Neural crest cell (in vitro differentiated cells): ENCODE results near the gene ACACB. TPM values are rescaled to one million over a fixed set of nuclear protein-coding genes. Genes with fewer than 3 reads are reported as not detected.

Experiments used
- DNase-seq: peaks from one replicate; pipeline ENCODE4 v3.0.0; 2021; ENCODE audit warnings: low read depth, mixed read lengths, low spot score
- H3K27ac Mint-ChIP-seq: one replicate; pipeline ENCODE4 v1.8.0; 2021; ENCODE audit warnings: mild to moderate bottlenecking, mixed read lengths; ENCODE audit not compliant: unreplicated experiment
- H3K27me3 Mint-ChIP-seq: 2 replicates; pipeline ENCODE4 v1.8.0; 2021; ENCODE audit warnings: low read depth, mild to moderate bottlenecking, mixed read lengths
- H3K36me3 Mint-ChIP-seq: 2 replicates; pipeline ENCODE4 v1.8.0; 2021; ENCODE audit warnings: low read depth, mild to moderate bottlenecking, mixed read lengths
- H3K4me1 Mint-ChIP-seq: 2 replicates; pipeline ENCODE4 v1.8.0; 2021; ENCODE audit warnings: mixed read lengths
- H3K4me3 Mint-ChIP-seq: one replicate; pipeline ENCODE4 v1.8.0; 2021; ENCODE audit warnings: mild to moderate bottlenecking, mixed read lengths
- H3K9me3 Mint-ChIP-seq: 2 replicates; pipeline ENCODE4 v1.8.0; 2021; ENCODE audit warnings: mixed read lengths
- total RNA-seq: library from RNA; stranded (reverse); gene quantifications from 2 replicates; pipeline ENCODE4 v1.2.1, GENCODE V29; 2021
- TF ChIP-seq, protein P1 (sequence below): fragments of 200-600 bp; sonication (generic); conservative IDR thresholded peaks from 2 replicates; pipeline ENCODE4 v1.5.0; 2021; ENCODE audit warnings: antibody characterized with exemption, mild to moderate bottlenecking

Gene ACACB
- total RNA-seq, 1 donor from 2014 or later: 15.9 TPM

DNA sequence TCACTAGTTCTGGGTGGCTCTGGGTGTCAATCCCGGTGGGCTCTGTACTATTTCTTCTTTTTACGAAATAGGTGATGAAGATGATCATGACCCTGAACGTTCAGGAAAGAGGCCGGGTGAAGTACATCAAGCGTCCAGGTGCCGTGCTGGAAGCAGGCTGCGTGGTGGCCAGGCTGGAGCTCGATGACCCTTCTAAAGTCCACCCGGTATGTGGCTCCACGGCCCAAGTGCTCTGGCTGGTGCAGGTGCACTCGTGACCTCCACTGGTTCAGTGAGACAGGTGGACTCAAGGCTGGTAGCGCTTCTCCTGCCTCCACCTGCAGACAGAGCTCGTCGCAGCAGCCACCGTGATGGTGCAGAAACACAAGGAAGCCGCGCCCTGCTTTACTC lies 85.1 kb downstream of the ACACB start:
- Mint-ChIP-seq H3K36me3 (peaks cover 10% of the 10 kb centered on the region), H3K9me3 (no peaks in the 10 kb centered on the region), H3K27ac (no peak overlapping the region), H3K27me3 (no peaks in the 10 kb centered on the region), H3K4me1 (no peaks in the 10 kb centered on the region), H3K4me3 (no peak overlapping the region)
- DNase-seq: no peak
- TF ChIP-seq, protein P1, sequence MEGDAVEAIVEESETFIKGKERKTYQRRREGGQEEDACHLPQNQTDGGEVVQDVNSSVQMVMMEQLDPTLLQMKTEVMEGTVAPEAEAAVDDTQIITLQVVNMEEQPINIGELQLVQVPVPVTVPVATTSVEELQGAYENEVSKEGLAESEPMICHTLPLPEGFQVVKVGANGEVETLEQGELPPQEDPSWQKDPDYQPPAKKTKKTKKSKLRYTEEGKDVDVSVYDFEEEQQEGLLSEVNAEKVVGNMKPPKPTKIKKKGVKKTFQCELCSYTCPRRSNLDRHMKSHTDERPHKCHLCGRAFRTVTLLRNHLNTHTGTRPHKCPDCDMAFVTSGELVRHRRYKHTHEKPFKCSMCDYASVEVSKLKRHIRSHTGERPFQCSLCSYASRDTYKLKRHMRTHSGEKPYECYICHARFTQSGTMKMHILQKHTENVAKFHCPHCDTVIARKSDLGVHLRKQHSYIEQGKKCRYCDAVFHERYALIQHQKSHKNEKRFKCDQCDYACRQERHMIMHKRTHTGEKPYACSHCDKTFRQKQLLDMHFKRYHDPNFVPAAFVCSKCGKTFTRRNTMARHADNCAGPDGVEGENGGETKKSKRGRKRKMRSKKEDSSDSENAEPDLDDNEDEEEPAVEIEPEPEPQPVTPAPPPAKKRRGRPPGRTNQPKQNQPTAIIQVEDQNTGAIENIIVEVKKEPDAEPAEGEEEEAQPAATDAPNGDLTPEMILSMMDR: no peak

DNA sequence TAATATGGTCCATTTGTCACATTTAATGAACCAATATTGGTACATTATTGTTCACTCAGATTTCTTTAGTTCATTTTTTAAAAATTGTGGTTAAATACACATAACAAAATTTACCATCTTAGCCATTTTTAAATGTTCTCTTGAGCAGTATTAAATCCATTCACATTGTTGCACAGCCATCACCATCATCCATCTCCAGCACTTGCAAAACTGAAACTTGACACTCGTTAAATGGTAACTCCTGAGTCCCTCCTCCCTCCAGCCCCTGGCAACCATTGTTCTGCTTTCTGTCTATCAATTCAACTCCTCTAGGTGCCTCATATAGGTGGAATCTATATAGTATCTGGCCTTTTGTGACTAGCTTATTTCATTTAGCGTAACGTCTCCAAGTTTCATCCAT lies 86.4 kb downstream of the ACACB start:
- TF ChIP-seq, protein P1: no peak
- H3K4me3 Mint-ChIP-seq: no peak overlapping the region

DNA sequence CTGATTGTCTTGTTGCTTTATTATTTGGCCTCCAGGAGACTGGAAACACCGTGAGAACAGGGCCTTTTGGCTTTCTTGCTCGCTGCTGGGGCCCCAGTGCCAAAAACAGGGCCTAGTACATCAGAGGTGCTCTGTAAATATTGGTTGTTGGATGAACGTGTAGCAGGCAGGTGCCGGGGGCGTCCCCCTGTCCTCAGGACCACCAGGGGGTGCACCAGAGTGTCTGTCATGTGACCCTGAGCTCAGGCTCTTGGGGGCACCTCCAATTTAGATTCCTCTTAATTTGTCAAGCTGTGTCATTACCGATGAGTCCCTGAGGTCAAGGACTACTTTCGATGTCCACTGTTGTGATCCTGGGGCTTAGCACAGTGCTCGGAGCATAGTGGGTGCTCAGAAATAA lies 87.1 kb downstream of the ACACB start:
- H3K4me3 Mint-ChIP-seq: no peak overlapping the region
- H3K27ac Mint-ChIP-seq: no peak overlapping the region
- TF ChIP-seq, protein P1: no peak
- no peaks in the 10 kb centered on the region for H3K9me3 Mint-ChIP-seq
- peaks cover 10% of the 10 kb centered on the region for H3K36me3 Mint-ChIP-seq
- no peaks in the 10 kb centered on the region for H3K4me1 Mint-ChIP-seq
- no peaks in the 10 kb centered on the region for H3K27me3 Mint-ChIP-seq
- DNase-seq: no peak

More for the DNA sequence above, 86.4 kb downstream of the ACACB start:
- Mint-ChIP-seq H3K36me3 (peaks cover 10% of the 10 kb centered on the region), H3K27ac (no peak overlapping the region), H3K4me1 (no peaks in the 10 kb centered on the region), H3K9me3 (no peaks in the 10 kb centered on the region), H3K27me3 (no peaks in the 10 kb centered on the region)
- DNase-seq: no peak

DNA sequence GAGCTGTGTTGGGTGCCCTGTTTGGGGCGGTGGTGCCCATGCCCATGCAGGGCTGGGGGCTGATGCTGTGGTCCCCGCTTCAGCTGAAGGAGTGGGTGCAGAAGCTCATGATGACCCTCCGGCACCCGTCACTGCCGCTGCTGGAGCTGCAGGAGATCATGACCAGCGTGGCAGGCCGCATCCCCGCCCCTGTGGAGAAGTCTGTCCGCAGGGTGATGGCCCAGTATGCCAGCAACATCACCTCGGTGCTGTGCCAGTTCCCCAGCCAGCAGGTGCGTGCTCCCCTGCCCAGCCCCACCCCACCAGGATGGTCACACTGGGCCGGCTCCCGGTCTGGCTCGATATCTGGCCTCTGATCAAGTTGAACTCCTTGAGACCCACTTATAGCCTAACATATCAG lies 92.7 kb downstream of the ACACB start:
- Mint-ChIP-seq H3K27me3 (no peaks in the 10 kb centered on the region), H3K4me3 (no peak overlapping the region), H3K36me3 (peaks cover 6% of the 10 kb centered on the region), H3K27ac (no peak overlapping the region), H3K9me3 (no peaks in the 10 kb centered on the region), H3K4me1 (no peaks in the 10 kb centered on the region)
- no peak for DNase-seq
- TF ChIP-seq, protein P1: no peak

DNA sequence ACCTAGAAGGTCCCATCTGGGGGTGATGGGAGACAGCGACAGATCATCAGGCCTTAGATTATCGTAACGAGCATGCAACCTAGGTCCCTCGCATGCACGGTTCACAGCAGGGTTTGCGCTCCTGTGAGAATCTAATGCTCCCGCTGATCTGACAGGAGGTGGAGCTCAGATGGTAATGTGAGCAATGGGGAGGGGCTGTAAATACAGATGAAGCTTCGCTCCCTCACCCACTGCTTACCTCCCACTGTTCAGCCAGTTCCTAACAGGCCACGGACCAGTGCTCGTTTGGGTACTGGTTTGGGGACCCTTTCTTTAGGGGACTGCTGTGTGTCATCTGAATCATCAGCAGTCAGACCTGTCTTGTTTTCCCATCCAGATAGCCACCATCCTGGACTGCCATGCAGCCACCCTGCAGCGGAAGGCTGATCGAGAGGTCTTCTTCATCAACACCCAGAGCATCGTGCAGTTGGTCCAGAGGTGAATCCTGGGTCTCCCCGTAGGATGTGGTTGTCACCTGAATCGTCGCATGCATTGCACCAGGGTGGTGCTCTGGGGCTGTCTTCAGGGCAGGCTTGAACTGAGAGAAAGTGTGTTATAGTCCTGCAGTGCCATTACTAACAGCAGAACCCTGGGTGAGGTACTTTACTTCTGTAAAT lies 96.2 kb downstream of the ACACB start:
- Mint-ChIP-seq H3K4me1 (no peaks in the 10 kb centered on the region), H3K36me3 (peaks cover 6% of the 10 kb centered on the region), H3K9me3 (no peaks in the 10 kb centered on the region), H3K27me3 (no peaks in the 10 kb centered on the region), H3K27ac (no peak overlapping the region), H3K4me3 (no peak overlapping the region)
- DNase-seq: no peak
- TF ChIP-seq, protein P1: no peak
